PC-9 (cell line): ENCODE data around the gene HK3. TPM values are rescaled to one million over a fixed set of nuclear protein-coding genes. Genes with fewer than 3 reads are reported as not detected.

Experiments
- BruUV-seq: library from RNA; stranded (reverse); fragments of 400-500 nt; replicated peaks from 2 replicates; lab custom pipeline; 2021; lab: Mats Ljungman, UMichigan
- CTCF ChIA-PET: fragments of 300-600 bp; sonication (Branson Sonifier 250); formaldehyde crosslinking; loops from one replicate; lab custom pipeline; 2022; ENCODE audit warnings: antibody characterized with exemption; lab: Charles Lee
- POLR2A ChIA-PET: fragments of 300-600 bp; sonication (Branson Sonifier 250); formaldehyde crosslinking; loops from one replicate; lab custom pipeline; 2022; ENCODE audit warnings: antibody characterized with exemption; ENCODE audit not compliant: unreplicated experiment; lab: Charles Lee
- DNase-seq, 2 experiments: peaks; one replicate each; pipeline versions ENCODE4 v3.0.0 to v3.0.0-alpha.2; 2015 to 2022; ENCODE audit warnings: mixed read lengths in 1 of 2
- H2AFZ ChIP-seq: fragments of 200-600 bp; sonication (generic); 2 replicates; pipeline ENCODE4 v1.8.1; 2017; ENCODE audit warnings: antibody characterized with exemption
- H3F3A ChIP-seq: fragments of 200-600 bp; sonication (generic); 2 replicates; pipeline ENCODE4 v1.8.1; 2017; ENCODE audit warnings: antibody characterized with exemption, mild to moderate bottlenecking, low read depth; ENCODE audit not compliant: insufficient read depth
- H3K27ac ChIP-seq: fragments of 200-600 bp; sonication (generic); 2 replicates; pipeline ENCODE4 v1.6.1; 2016; ENCODE audit warnings: mixed run types
- H3K27me3 ChIP-seq: fragments of 200-600 bp; sonication (generic); 2 replicates; pipeline ENCODE4 v1.6.1; 2016; ENCODE audit warnings: low read depth, mixed run types; ENCODE audit not compliant: insufficient read depth
- H3K36me3 ChIP-seq: fragments of 200-600 bp; sonication (generic); 2 replicates; pipeline ENCODE4 v1.6.1; 2016; ENCODE audit warnings: low read depth, mixed run types
- H3K4me1 ChIP-seq: fragments of 200-600 bp; sonication (generic); replicated peaks from 2 replicates; pipeline ENCODE4 v1.6.1; 2016; ENCODE audit warnings: mixed run types; ENCODE audit not compliant: insufficient read depth
- H3K4me2 ChIP-seq: fragments of 200-600 bp; sonication (generic); 2 replicates; pipeline ENCODE4 v1.6.1; 2017; ENCODE audit warnings: mixed run types
- H3K4me3 ChIP-seq: fragments of 200-600 bp; sonication (generic); 2 replicates; pipeline ENCODE4 v1.6.1; 2016; ENCODE audit warnings: mixed run types
- H3K79me2 ChIP-seq: fragments of 200-600 bp; sonication (generic); 2 replicates; pipeline ENCODE4 v1.6.1; 2017; ENCODE audit warnings: low read depth, mixed run types
- H3K9me2 ChIP-seq: fragments of 200-600 bp; sonication (generic); 2 replicates; pipeline ENCODE4 v1.8.1; 2017; ENCODE audit warnings: mild to moderate bottlenecking; ENCODE audit not compliant: insufficient read depth
- H3K9me3 ChIP-seq: fragments of 200-600 bp; sonication (generic); 2 replicates; pipeline ENCODE4 v1.8.1; 2016; ENCODE audit warnings: low read depth; ENCODE audit not compliant: insufficient read depth
- H4K20me1 ChIP-seq: fragments of 200-600 bp; sonication (generic); 2 replicates; pipeline ENCODE4 v1.8.1; 2017; ENCODE audit not compliant: insufficient read depth
- EZH2 ChIP-seq: fragments of 200-600 bp; sonication (generic); IDR thresholded peaks from 2 replicates; pipeline ENCODE4 v1.8.0; 2017; ENCODE audit warnings: antibody characterized with exemption, low read depth
- intact Hi-C: fragments of 100-400 bp; cut with micrococcal nuclease; formaldehyde crosslinking; loops from one replicate; pipeline ENCODE4 v1.10.0; 2022; ENCODE audit not compliant: unreplicated experiment
- total RNA-seq: library from RNA; stranded (reverse); gene quantifications from 2 replicates; pipeline ENCODE4 v1.2.3, GENCODE V29; 2021
- TF ChIP-seq, protein P1 (sequence below): fragments of 200-600 bp; sonication (generic); conservative IDR thresholded peaks from 2 replicates; pipeline ENCODE4 v1.6.1; 2017; ENCODE audit warnings: mixed run types, antibody characterized with exemption, mild to moderate bottlenecking, moderate library complexity

HK3 gene
- total RNA-seq, 1 experiment from 2014 or later = not detected

DNA sequence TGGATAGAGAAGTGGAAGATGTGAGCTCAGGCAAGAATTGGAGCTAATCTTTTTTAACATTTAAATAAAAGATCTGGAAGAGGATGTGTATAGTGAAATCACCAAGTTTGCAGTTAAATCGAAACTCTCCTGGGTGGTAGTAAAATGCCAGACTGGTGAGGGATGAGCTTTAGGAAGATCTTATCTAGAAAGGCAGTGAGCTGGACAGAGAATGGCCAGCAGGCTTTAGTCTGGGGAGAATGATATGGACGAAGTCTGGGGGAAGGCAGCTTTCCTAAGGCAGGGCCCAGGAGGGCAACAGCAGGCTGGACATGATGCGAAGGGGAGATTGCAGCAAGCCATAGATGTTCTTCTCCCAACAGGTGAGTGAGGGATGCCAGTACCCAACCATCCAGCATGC, 63.2 kb downstream of the HK3 start:
- no peak overlapping the region for H3K4me3 ChIP-seq
- no peaks in the 10 kb centered on the region for H3K36me3 ChIP-seq
- intact Hi-C loops = no loop called here
- no peaks in the 10 kb centered on the region for H3F3A ChIP-seq
- POLR2A ChIA-PET = no interaction called here
- no peaks in the 10 kb centered on the region for H3K27me3 ChIP-seq
- DNase-seq = no peak
- no peaks in the 10 kb centered on the region for H4K20me1 ChIP-seq
- no peak overlapping the region for H3K27ac ChIP-seq
- H3K4me1 ChIP-seq = no peaks in the 10 kb centered on the region
- TF ChIP-seq, protein P1, sequence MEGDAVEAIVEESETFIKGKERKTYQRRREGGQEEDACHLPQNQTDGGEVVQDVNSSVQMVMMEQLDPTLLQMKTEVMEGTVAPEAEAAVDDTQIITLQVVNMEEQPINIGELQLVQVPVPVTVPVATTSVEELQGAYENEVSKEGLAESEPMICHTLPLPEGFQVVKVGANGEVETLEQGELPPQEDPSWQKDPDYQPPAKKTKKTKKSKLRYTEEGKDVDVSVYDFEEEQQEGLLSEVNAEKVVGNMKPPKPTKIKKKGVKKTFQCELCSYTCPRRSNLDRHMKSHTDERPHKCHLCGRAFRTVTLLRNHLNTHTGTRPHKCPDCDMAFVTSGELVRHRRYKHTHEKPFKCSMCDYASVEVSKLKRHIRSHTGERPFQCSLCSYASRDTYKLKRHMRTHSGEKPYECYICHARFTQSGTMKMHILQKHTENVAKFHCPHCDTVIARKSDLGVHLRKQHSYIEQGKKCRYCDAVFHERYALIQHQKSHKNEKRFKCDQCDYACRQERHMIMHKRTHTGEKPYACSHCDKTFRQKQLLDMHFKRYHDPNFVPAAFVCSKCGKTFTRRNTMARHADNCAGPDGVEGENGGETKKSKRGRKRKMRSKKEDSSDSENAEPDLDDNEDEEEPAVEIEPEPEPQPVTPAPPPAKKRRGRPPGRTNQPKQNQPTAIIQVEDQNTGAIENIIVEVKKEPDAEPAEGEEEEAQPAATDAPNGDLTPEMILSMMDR = no peak
- no peak for TF ChIP-seq EZH2
- no peak overlapping the region for H2AFZ ChIP-seq
- CTCF ChIA-PET = interaction anchor here (0.5 to 0.6 kb wide), 2 partner anchors 436 to 1268 kb away, joined by 4 to 7 read pairs; no protein-coding TSS in a partner anchor
- BruUV-seq = no TSS peak
- no peaks in the 10 kb centered on the region for H3K79me2 ChIP-seq
- no peaks in the 10 kb centered on the region for H3K9me3 ChIP-seq
- no peaks in the 10 kb centered on the region for H3K9me2 ChIP-seq
- no peak overlapping the region for H3K4me2 ChIP-seq

DNA sequence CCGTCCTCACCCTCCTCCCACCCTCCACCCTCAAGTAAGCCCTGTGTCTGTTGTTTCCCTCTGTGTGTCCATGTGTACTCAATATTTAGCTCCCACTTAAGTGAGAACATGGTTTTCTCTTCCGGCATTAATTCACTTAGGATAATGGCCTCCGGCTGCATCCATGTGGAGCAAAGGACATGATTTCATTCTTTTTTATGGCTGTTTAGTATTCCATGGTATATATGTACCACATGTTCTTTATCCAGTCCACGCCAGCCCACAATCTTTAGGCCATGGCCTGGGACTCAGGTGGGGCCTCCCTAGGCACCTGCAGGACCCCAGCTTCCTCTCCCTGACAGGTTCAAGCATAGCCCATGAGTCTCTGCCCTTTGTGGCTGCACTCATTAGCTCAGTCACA, 65.9 kb downstream of the HK3 start:
- Histone ChIP-seq H3F3A (no peaks in the 10 kb centered on the region), H2AFZ (no peak overlapping the region), H4K20me1 (no peaks in the 10 kb centered on the region), H3K27me3 (no peaks in the 10 kb centered on the region), H3K4me3 (no peak overlapping the region), H3K36me3 (no peaks in the 10 kb centered on the region), H3K9me2 (no peaks in the 10 kb centered on the region), H3K27ac (no peak overlapping the region), H3K4me2 (no peak overlapping the region), H3K79me2 (no peaks in the 10 kb centered on the region), H3K4me1 (no peaks in the 10 kb centered on the region), H3K9me3 (no peaks in the 10 kb centered on the region)
- CTCF ChIA-PET = interaction anchor here (0.6 kb wide), 1 partner anchor 288 kb away, joined by 4 read pairs; no protein-coding TSS in a partner anchor
- POLR2A ChIA-PET = interaction anchor here (0.5 kb wide), 1 partner anchor 10 kb away, joined by 3 read pairs; no protein-coding TSS in a partner anchor
- no peak for DNase-seq
- intact Hi-C loops = no loop called here
- TF ChIP-seq EZH2 = no peak
- TF ChIP-seq, protein P1 = no peak
- BruUV-seq = no TSS peak

DNA sequence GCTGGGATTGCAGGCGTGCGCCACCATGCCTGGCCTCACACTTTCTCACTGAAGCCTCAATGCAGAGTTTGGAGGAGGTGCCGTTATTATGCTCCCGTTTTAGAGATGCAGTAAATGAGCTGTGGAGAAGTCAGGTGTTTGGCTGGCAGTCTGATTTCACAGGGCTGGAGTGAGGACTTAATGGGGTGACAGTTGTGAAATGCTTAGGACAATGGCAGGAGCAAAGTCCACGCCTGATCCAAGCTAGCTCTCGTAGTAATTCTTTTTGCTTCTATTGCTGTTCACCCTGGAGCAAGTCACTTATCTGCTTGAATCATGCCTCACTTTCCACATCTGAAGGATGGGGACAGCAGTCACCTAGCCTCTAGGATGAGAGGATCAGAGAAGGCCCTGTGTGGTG, 67.0 kb downstream of the HK3 start:
- intact Hi-C loops = no loop called here
- Histone ChIP-seq H3K27me3 (no peaks in the 10 kb centered on the region), H3K36me3 (no peaks in the 10 kb centered on the region), H3K4me3 (no peak overlapping the region), H3K79me2 (no peaks in the 10 kb centered on the region), H4K20me1 (no peaks in the 10 kb centered on the region), H3K27ac (no peak overlapping the region), H3K4me1 (no peaks in the 10 kb centered on the region), H3F3A (no peaks in the 10 kb centered on the region), H3K4me2 (no peak overlapping the region), H2AFZ (no peak overlapping the region), H3K9me3 (no peaks in the 10 kb centered on the region), H3K9me2 (no peaks in the 10 kb centered on the region)
- no peak for DNase-seq
- ChIA-PET CTCF (no interaction called here), POLR2A (no interaction called here)
- TF ChIP-seq EZH2 = no peak
- TF ChIP-seq, protein P1 = no peak
- no TSS peak for BruUV-seq
